HG03469 (cell line): Measurements from ENCODE around the gene GCLM.

ENCODE experiments used
- ATAC-seq: cut with Tn5 transposase; IDR thresholded peaks from one replicate; pipeline ENCODE4 v1.9.1; 2021; ENCODE audit warnings: mild to moderate bottlenecking, moderate library complexity, moderate number of reproducible peaks; ENCODE audit not compliant: unreplicated experiment

The GCLM gene

DNA sequence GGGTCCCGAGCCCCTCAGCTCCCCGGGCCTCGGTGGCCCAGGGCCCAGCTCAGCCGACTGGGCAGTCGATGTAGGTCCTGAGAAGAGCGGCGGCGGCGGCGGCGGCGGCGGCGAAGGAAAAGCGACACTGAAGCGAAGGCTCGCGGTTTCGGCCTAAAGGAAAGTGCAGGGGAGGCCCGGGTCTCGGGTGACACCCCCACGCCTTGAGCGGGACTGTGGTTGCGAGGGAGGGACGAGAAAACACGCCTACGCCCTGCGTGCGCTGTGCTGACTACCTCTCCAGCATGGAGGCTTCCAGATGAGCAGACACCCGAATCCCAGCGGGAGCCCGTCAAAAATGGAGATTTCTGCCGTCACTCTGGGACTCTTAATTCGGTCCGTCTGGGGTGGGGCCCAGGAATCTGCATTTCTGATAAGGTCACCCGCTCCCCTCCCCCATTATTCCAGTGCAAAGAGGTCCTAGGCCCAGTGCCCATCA lies 61.4 kb downstream of the GCLM start:
- ATAC-seq, result peak; percentile 8

DNA sequence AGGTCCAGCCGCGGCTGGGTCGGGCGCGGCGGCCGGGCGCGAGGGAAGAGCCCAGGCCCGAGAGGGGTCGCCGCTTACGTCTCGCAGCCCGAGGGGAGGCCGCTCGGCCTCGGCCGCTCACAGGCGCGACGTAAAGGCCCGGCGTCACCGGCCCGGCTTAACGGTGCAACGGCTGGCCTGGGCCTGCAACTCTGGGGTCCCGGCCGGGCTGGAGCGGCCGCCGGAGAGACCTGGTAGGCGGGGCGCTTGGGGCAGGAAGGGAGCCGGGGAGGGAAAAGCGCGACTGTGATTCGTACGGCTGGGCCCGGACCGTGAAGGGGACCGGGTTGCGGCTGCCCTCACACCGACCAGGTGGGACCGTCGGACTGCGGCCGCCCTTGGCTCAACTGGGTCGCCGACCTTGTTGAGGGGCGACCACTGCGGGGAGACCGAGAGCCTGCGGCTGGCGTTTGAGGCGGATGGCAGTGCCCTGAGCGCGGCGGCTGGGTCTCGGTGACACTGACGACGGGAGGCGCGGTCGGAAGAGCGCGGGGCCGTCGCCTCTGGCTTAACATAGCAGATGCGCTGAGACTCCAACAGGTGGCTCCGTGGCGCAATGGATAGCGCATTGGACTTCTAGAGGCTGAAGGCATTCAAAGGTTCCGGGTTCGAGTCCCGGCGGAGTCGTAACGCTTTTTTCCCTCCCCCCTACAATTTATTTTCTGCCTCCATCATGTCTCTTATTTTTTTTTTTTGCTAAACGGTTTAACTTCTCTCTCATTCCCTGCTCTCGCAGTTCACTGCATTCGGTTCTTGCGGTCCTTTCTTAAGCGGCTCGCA lies 62.0 kb downstream of the GCLM start:
- ATAC-seq, result peak; percentile 54

DNA sequence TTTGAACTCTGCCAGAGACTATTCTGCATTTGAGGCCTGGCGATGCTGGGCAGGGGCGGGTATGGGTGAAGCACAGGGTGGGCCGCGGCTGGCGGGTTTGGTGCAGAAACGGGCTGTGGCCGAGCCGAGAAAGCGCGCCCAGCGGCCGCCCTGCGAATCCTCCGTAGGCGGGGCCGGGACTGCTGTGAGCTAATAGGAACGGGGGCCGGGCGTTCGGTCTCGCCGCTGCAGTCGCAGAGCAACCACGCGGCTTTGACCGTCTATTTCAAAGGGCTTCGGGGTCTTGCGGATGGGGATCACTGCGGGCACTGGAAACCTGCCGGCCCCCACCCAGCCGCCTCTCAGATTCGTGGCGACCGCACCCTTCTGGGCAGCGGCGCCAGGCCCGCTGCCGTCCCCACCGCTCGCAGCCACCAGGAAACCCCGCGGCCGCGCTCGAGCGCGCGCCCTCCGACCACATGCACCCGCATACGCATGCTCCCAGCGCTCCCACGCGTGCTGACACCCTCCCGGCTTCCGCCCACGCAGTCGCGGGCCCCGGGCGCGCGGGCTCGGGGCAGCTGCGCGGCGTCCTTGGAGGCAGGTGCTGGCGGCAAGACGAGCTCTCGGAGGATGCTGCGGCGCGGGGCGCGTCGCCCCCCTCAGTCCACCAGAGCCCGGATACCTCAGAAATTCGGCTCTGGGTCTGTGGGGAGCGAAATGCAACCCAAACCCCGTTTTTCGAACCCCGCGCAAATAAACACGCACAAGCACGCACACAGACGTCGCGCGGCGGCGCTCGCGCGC lies 62.8 kb downstream of the GCLM start:
- peak; percentile 36 for ATAC-seq

DNA sequence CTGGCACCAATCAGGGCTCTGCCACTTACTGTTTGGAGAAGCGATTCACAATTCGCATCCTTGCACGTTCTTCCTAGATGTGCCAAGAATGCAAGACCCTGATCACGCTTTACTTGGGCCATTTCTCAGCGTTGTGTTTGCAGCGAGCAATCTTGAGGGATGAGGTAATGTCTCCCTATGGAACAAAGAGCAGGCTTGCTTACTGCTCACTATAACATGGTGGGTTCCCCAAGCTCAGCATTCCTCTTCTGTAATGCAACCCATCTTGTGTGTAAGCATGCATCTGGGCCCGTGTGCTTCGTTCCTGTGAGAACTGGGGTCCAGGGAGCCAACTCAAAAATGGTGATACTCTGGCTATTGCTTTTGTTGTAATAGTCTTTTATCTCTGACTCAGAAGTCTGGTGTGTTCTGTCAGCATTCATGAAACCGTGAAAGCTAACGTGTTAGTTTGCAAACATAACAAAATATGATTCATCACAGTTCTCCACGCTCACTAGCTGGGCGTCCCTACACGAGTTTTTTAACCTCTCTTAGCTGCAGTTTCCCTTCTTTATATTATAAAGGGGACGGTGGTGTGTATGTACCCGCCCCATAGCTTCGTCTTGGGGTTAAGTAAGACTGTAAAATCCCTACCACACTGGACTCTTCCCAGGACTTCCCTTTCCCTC lies 63.6 kb downstream of the GCLM start:
- peak; percentile 1 for ATAC-seq

DNA sequence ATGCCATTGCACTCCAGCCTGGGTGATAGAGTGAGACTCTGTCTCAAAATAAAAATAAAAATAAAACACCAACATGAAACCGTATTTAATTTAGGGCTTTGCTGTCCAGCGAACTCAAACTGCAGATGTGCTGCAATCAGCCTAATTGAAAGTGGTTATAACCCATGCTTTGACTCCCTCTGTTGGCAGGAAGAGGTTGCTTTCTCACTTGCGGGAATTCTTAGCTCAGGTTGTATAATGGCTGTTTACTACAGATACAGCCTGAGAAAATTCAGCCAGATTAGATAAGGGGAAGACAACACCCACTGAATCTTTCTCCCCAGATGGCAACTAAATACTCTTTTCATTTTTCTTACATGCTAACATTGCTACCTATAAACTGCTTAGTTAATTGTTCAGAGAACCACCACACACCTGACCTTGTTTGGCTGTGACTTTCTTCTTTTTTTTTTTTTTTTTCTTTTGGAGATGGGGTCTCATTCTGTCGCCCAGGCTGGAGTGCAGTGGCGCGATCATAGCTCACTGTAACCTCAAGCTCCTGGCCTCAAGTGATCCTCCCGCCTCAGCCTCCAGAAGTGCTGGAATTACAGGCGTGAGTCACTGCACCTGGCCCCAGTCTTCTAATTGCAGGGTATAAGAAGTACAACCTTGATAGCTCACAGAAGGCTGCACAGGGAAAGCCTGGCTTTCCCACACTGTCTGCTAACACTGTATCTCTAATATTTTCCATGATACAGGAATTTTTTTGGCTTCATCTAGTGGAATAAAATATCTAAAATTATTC lies 64.8 kb downstream of the GCLM start:
- no peak for ATAC-seq

DNA sequence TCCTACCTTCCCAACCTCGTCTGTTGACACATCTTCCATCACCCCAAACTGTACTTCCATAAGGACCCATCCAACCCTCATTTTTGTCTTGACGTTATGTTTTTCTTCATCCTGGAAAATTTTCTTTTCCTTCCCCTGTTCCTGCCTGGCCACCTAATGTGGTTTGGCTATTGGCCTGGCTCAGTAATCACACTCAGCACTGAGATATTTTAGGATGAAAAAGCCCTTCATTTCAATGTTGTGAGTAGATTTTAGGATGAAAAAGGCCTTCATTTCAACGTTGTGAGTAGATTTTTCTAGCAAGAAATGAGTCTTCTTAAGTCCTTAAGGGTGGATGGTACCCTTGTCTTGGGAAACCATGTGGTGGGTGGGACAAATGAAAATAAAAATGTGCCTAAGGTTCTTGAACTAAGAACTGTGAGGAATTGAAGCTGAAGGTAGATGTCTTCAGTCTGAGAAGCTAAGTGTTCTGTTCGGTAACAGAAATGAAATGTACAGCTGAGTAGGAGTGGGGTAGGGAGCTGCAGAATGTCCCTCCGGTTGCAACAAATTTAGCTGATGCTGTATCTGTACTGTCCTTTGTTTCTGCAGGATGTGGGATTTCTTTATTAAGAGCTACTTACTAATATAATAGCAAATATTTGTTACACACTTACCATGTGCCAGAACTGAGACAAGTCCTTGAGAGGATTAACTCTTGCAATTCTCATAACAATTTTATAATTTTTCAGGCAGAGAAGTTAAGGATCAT lies 66.3 kb downstream of the GCLM start:
- no peak for ATAC-seq

DNA sequence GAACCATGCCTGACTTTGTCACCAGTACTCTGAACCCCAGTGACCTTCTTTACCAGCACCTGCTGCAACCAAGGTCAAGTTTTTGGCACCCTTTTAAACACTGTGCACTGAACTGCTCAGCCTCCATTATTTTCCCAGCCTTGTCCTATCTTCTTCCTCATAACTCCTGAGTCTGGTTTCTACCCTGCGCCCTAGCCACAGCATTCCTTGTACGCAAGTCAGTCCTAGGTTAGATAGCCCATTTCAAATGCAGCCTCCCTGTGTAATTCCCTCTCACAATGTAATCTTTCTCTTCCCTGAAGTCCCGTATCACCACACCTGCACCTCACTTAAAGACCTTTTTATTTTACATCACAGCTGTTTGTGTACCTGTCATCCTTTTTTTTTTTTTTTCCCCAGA lies 67.5 kb downstream of the GCLM start:
- no peak for ATAC-seq

DNA sequence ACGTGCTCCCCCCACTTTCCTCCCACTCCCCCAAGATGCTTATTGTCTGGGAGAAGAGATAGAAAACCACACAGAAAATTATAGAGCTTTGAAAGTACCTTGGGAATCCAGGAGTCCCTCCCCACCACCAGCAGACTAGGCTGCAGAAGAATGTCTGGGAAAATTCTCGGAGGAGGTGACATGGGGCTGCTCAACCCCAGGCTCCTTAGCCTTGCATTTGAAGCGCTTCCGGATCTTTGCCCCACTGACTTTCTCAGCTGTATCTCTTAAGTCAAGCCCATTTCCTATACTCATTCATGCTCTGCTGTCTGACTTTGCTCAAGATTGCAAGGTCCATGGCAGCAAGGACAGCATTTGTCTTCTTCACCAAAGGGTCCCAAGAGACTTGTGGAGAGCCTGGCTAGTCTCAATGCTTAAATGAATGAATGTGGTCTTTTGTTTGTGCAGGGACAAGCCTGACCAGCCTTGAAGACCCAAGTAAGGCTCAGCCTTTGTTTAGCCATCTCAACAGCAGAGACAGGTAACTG lies 68.2 kb downstream of the GCLM start:
- ATAC-seq, result no peak

DNA sequence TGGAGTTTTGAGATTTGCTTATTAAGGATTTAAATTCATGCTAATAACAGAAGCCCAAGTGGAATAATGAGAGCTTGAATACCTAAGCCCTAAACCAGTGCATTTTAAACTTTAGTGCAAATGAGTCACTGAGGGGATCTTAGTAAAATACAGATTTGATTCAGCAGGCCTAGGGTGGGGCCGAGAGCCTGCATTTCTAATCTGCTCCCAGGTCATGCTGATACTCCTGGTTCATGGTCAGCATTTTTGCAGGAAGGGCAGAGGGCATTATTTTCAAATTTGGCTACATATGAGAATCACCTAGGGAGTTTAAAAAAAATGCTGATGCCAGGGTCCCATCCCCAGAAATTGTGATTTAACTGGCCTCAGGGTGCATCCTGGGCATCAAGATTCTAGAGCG lies 69.5 kb downstream of the GCLM start:
- no peak for ATAC-seq

DNA sequence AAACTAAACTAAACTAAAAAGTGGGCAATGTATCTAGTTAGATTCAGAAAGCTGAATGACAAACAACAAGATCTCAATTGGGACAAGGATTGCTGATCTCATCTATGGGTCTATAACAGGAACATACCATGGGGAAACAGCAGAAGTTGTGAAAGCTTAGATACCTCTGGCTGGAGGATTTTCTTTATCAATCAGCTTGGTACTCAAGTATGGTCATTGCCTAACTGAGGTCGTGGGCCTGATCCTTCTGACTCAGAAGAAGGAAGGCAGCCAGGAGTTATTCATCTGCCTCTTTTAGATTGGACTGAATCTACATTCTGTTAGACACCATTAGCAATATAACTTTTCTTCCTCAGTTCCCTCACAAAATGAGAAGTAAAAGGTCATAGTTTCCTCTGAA lies 69.9 kb downstream of the GCLM start:
- ATAC-seq, result no peak

DNA sequence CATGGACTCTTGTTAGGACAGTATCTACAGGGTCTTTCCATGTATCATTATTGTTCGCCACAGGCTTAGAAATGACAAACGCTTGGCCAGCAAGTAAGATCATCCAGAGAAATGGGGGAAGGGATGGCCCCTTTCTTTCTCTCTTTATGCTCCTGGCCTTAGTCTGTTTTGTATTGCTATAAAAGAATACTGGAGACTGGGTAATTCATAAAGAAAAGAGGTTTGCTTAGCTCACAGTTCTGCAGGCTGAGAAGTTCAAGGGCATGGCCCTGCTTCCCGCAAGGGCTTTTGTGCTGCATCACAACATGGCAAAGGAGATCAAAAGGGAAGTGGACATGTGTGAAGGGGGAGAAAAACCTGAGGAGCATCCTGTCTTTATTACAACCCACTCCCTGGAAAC lies 71.3 kb downstream of the GCLM start:
- ATAC-seq, result no peak
